Tibial artery (tissue), 4 donors: ENCODE data around the gene SIM1.

Experiments used
- DNase-seq, 2 donors: peaks; one replicate each; pipeline ENCODE4 v3.0.0-alpha.2; 2019
- H3K27ac ChIP-seq, 2 donors: fragments of 200-600 bp; sonication (generic) in 1 of 2; 1 replicate in 1 of 2; 2 replicates in 1 of 2; pipeline ENCODE4 v1.5.1; 2018 to 2019; ENCODE audit warnings: mild to moderate bottlenecking in 1 of 2
- H3K27me3 ChIP-seq, 2 donors: fragments of 200-600 bp; sonication (generic) in 1 of 2; one replicate each; pipeline versions ENCODE4 v1.5.1 to v1.6.0; 2016 to 2019
- H3K36me3 ChIP-seq, 3 donors: fragments of 200-600 bp; sonication (generic) in 2 of 3; one replicate each; pipeline ENCODE4 v1.5.1; 2016 to 2019; ENCODE audit warnings: mild to moderate bottlenecking in 2 of 3
- H3K4me1 ChIP-seq, 4 donors: fragments of 200-600 bp; sonication (generic) in 2 of 4; 1 replicate in 3 of 4; 2 replicates in 1 of 4; pipeline ENCODE4 v1.5.1; 2016 to 2019
- H3K4me3 ChIP-seq, 2 donors: fragments of 200-600 bp; sonication (generic) in 1 of 2; 1 replicate in 1 of 2; 2 replicates in 1 of 2; pipeline ENCODE4 v1.5.1; 2018 to 2019; ENCODE audit warnings: mild to moderate bottlenecking in 2 of 2
- H3K9me3 ChIP-seq, 3 donors: fragments of 200-600 bp; sonication (generic) in 1 of 3; one replicate each; pipeline ENCODE4 v1.5.1; 2016 to 2019
- CTCF ChIP-seq, 2 experiments: fragments of 200-600 bp in 1 of 2; fragments of 450-650 bp in 1 of 2; IDR thresholded peaks; one replicate each; pipeline ENCODE4 v1.5.1; 2017 to 2019; ENCODE audit warnings: antibody characterized with exemption in 2 of 2, mild to moderate bottlenecking in 1 of 2, moderate library complexity in 1 of 2
- intact Hi-C: fragments of 100-400 bp; cut with DNase I; formaldehyde crosslinking; loops from one replicate; pipeline ENCODE4 v1.15.0; 2023; ENCODE audit warnings: low total_unique reads

Gene SIM1

GRCh38 chr6:100469101-100469859 lies 4.6 kb upstream of the SIM1 start:
- Histone ChIP-seq H3K4me1 (peaks cover 0 to 23% (median 14%) of the 10 kb centered on the region in 4 donors), H3K27me3 (peaks cover 0 to 85% of the 10 kb centered on the region in 2 donors), H3K27ac (no peak overlapping the region), H3K4me3 (no peak overlapping the region), H3K36me3 (no peaks in the 10 kb centered on the region), H3K9me3 (no peaks in the 10 kb centered on the region)
- DNase-seq = no peak
- no peak for TF ChIP-seq CTCF (IDR thresholded peaks at IDR 0.05)
- intact Hi-C loops = no loop called here

- no peak for TF ChIP-seq CTCF (IDR thresholded peaks at IDR 0.05)
- DNase-seq = no peak
- H3K27me3 ChIP-seq = peaks cover 0 to 93% of the 10 kb centered on the region in 2 donors
These were observed 3.4 kb upstream of the SIM1 start for GRCh38 chr6:100468016-100468622.

GRCh38 chr6:100467129-100468015 lies 2.7 kb upstream of the SIM1 start:
- Histone ChIP-seq H3K4me1 (peaks cover 0 to 30% (median 19%) of the 10 kb centered on the region in 4 donors), H3K36me3 (no peaks in the 10 kb centered on the region), H3K27me3 (peaks cover 3 to 100% of the 10 kb centered on the region in 2 donors), H3K27ac (no peak overlapping the region), H3K9me3 (no peaks in the 10 kb centered on the region), H3K4me3 (no peak overlapping the region)
- intact Hi-C loops = no loop called here
- DNase-seq = no peak
- no peak for TF ChIP-seq CTCF (IDR thresholded peaks at IDR 0.05)

More at GRCh38 chr6:100468016-100468622, 3.4 kb upstream of the SIM1 start:
- Histone ChIP-seq H3K4me3 (no peak overlapping the region), H3K36me3 (no peaks in the 10 kb centered on the region), H3K27ac (no peak overlapping the region), H3K4me1 (peaks cover 0 to 30% (median 19%) of the 10 kb centered on the region in 4 donors), H3K9me3 (no peaks in the 10 kb centered on the region)
- intact Hi-C loops = no loop called here

GRCh38 chr6:100466410-100467128 lies 1.8 kb upstream of the SIM1 start:
- Histone ChIP-seq H3K4me1 (peaks cover 0 to 30% (median 19%) of the 10 kb centered on the region in 4 donors), H3K4me3 (no peak overlapping the region), H3K9me3 (no peaks in the 10 kb centered on the region), H3K27me3 (peaks cover 5 to 100% of the 10 kb centered on the region in 2 donors), H3K27ac (no peak overlapping the region), H3K36me3 (no peaks in the 10 kb centered on the region)
- no peak for DNase-seq
- TF ChIP-seq CTCF (IDR thresholded peaks at IDR 0.05) = no peak
- intact Hi-C loops = no loop called here
